ENCODE results near the gene SLC2A1.

SLC2A1 gene

GRCh38 chr1:42945164-42945563 is 13.5 kb downstream of the SLC2A1 start (continued):
- no peak for TF ChIP-seq MZF1 (tag by site-specific recombination; IDR thresholded peaks at IDR 0.05; ENCODE audit: borderline replicate concordance)

GRCh38 chr1:42944246-42944928 is 14.3 kb downstream of the SLC2A1 start:
- ChIA-PET POLR2A (interaction anchor here (1.2 kb wide), 1 partner anchor 178 kb away, joined by 4 read pairs; the partner anchor contains the start of genes C1orf50 and P3H1), CTCF (interaction anchor here (0.7 to 1.2 kb wide), 3 partner anchors 9 to 650 kb away, joined by 3 to 5 read pairs (median 3); no protein-coding TSS in a partner anchor)
- no peak overlapping the region for H3K4me3 ChIP-seq (ENCODE audit: low read depth, low read length)
- peaks cover 11 to 37% of the 10 kb centered on the region in 2 experiments; a peak in 2 of 3 replicates for H3K36me3 ChIP-seq (ENCODE audit: control insufficient read depth in 2 of 2, insufficient read depth in 1 of 2, low read length in 2 of 2)
- H3K9me3 ChIP-seq (ENCODE audit: control insufficient read depth, insufficient read depth, low read depth, low read length) = no peaks in the 10 kb centered on the region
- TF ChIP-seq ZNF404 (tag by site-specific recombination; IDR thresholded peaks at IDR 0.05) (no peak), ZNF114 (tag by site-specific recombination; IDR thresholded peaks at IDR 0.05) (no peak), ZSCAN4 (tag by site-specific recombination; IDR thresholded peaks at IDR 0.05) (no peak), ZSCAN30 (tag by site-specific recombination; IDR thresholded peaks at IDR 0.05) (no peak), ZNF791 (tag by site-specific recombination; IDR thresholded peaks at IDR 0.05) (no peak), TRIM28 (IDR thresholded peaks at IDR 0.05; ENCODE audit: borderline replicate concordance, low read length) (no peak), BCL6B (tag by site-specific recombination; IDR thresholded peaks at IDR 0.05) (no peak), ZNF37A (tag by site-specific recombination; IDR thresholded peaks at IDR 0.05) (no peak), SP3 (tag by site-specific recombination; IDR thresholded peaks at IDR 0.05) (no peak), ZNF610 (tag by site-specific recombination; IDR thresholded peaks at IDR 0.05; ENCODE audit: borderline replicate concordance) (no peak), ZNF433 (tag by site-specific recombination; IDR thresholded peaks at IDR 0.05; ENCODE audit: low read depth) (no peak), ZNF704 (tag by site-specific recombination; IDR thresholded peaks at IDR 0.05) (no peak), ZBTB21 (tag by site-specific recombination; IDR thresholded peaks at IDR 0.05) (no peak), ZNF423 (tag by site-specific recombination; IDR thresholded peaks at IDR 0.05) (no peak)
- no peak overlapping the region for H3K27ac ChIP-seq (ENCODE audit: extremely low read depth, low read depth, low read length)
- H3K4me1 ChIP-seq (ENCODE audit: control insufficient read depth, insufficient read depth, low read length) = no peaks in the 10 kb centered on the region

GRCh38 chr1:42943728-42944127 is 14.9 kb downstream of the SLC2A1 start:
- Histone ChIP-seq H3K4me3 (ENCODE audit: low read depth, low read length) (no peak overlapping the region), H3K9me3 (ENCODE audit: control insufficient read depth, insufficient read depth, low read depth, low read length) (no peaks in the 10 kb centered on the region), H3K27ac (ENCODE audit: extremely low read depth, low read depth, low read length) (no peak overlapping the region), H3K36me3 (ENCODE audit: control insufficient read depth in 2 of 2, insufficient read depth in 1 of 2, low read length in 2 of 2) (peaks cover 11 to 43% of the 10 kb centered on the region in 2 experiments; a peak in 2 of 3 replicates), H3K4me1 (ENCODE audit: control insufficient read depth, insufficient read depth, low read length) (no peaks in the 10 kb centered on the region)
- POLR2A ChIA-PET = interaction anchor here (1.0 to 1.2 kb wide), 2 partner anchors 15 to 177 kb away, joined by 3 to 4 read pairs; partner anchors contain the start of genes C1orf50 and P3H1
- CTCF ChIA-PET = interaction anchor here (0.7 to 1.2 kb wide), 4 partner anchors 9 to 650 kb away, joined by 3 to 5 read pairs (median 3); no protein-coding TSS in a partner anchor
- TF ChIP-seq ZNF692 (tag by site-specific recombination; IDR thresholded peaks at IDR 0.05) (no peak), ZNF146 (tag by site-specific recombination; IDR thresholded peaks at IDR 0.05) (no peak), ZNF596 (tag by site-specific recombination; IDR thresholded peaks at IDR 0.05) (no peak), ZNF777 (tag by site-specific recombination; IDR thresholded peaks at IDR 0.05; ENCODE audit: borderline replicate concordance) (no peak), ZNF121 (tag by site-specific recombination; IDR thresholded peaks at IDR 0.05) (no peak), ZFP37 (tag by site-specific recombination; IDR thresholded peaks at IDR 0.05) (no peak), ZNF292 (tag by site-specific recombination; IDR thresholded peaks at IDR 0.05; ENCODE audit: borderline replicate concordance, low read depth) (no peak), ZNF664 (tag by site-specific recombination; IDR thresholded peaks at IDR 0.05) (no peak), ZNF169 (tag by site-specific recombination; IDR thresholded peaks at IDR 0.05) (no peak), ZNF529 (tag by site-specific recombination; IDR thresholded peaks at IDR 0.05; ENCODE audit: insufficient replicate concordance) (no peak)
